Retina (tissue), 1 donor: Measurements from ENCODE around the gene MMP28.

ENCODE experiments used
- DNase-seq: peaks from one replicate; pipeline ENCODE4 v3.0.0-alpha.2; 2016

MMP28 gene

DNA sequence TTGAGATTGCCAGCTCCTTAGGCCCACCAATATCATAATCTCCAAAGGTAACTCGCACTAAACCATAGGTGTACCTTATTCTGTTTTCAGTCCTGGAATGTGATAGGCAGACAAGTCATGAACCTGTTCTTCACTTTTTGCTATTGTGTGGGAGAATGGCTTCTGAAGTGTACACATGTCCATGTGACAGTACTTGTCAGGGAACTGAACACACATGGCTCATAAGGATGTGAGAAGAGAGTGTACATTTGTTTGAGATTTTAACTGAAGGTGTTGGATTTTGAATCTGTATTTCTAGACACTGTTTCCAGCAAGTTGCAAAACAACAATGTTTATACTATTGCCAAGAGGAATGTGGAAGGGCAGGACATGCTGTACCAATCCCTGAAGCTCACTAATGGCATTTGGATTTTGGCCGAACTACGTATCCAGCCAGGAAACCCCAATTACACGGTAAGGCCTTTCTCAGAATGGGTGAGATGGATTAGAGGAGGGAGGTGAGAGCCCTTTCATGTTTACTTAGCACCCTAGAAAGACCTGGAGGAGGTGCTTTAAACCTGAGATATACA is 78.5 kb downstream of the MMP28 start:
- DNase-seq, result no peak

DNA sequence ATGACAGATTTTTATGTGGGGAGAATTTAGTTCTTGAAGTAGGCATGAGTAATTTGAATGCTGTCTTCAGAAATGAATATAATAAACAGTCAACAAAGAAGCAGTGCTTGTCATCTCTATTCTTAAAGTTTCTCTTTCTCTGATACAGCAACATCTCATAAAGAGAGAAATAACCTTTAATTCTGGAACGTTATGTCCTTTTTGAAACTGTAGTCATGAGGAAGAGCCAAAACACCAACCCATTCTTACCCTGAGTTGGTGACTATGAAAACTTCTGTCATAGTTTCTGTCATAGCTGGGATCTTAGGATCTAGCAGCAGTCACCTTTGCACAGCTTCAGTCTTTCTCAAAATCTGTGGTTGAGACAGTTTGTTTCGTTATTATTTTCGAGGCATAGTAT is 79.3 kb downstream of the MMP28 start:
- DNase-seq, result no peak
